ENCODE data around the gene MXD3. TPM values are rescaled to one million over a fixed set of nuclear protein-coding genes. Genes with fewer than 3 reads are reported as not detected.
"Not testable (repeated sequence)": the region's sequence is repeated elsewhere in the genome, so short reads cannot be mapped to it uniquely, and the experiment has no call there.

Gene MXD3
- 10 to 100 TPM; 74.1 to 75.0 TPM for total RNA-seq

GRCh38 chr5:177311723-177312648 lies at the start of gene MXD3:
TSS of gene MXD3 (minus strand) at chr5:177311898. CDS start at chr5:177311830, 68 bp downstream.
- H3K4me3 Mint-ChIP-seq: peak within 1 kb of the TSS; percentile 94
- peak; percentile 99 for DNase-seq
- no peaks in the 10 kb centered on the region for H3K9me3 Mint-ChIP-seq
- H3K36me3 Mint-ChIP-seq (ENCODE audit: low read depth): peaks cover 38% of the 10 kb centered on the region
- H3K27me3 Mint-ChIP-seq: no peaks in the 10 kb centered on the region
- H3K4me1 Mint-ChIP-seq: peaks cover 66% of the 10 kb centered on the region
- CTCF ChIA-PET: interaction anchor here (0.6 to 4.0 kb wide), 23 partner anchors 8 to 201 kb away, joined by 3 to 43 read pairs (median 6); partner anchors contain the start of genes LMAN2, PDLIM7, PRELID1 and RAB24
- peak within 1 kb of the TSS; percentile 89 for H3K27ac Mint-ChIP-seq
- POLR2A ChIA-PET: interaction anchor here (0.6 to 6.2 kb wide), 38 partner anchors 10 to 776 kb away, joined by 3 to 68 read pairs (median 5); partner anchors contain the start of genes GRK6, LMAN2, NSD1 and PRELID1

GRCh38 chr5:177360740-177361139 lies 49.0 kb upstream of the MXD3 start:
- H3K4me3 Mint-ChIP-seq, DNase-seq, H3K27ac Mint-ChIP-seq, H3K9me3 Mint-ChIP-seq, H3K27me3 Mint-ChIP-seq: not testable (repeated sequence)
- H3K4me1 Mint-ChIP-seq: peaks cover 87% of the 10 kb centered on the region
- CTCF ChIA-PET: interaction anchor here (0.8 to 5.8 kb wide), 11 partner anchors 9 to 137 kb away, joined by 3 to 47 read pairs (median 4); partner anchors contain the start of genes LMAN2 and PDLIM7
- peaks cover 46% of the 10 kb centered on the region for H3K36me3 Mint-ChIP-seq (ENCODE audit: low read depth)
- POLR2A ChIA-PET: interaction anchor here (1.4 to 8.7 kb wide), 3 partner anchors 10 to 18 kb away, joined by 4 to 62 read pairs (median 37); partner anchors contain the start of gene LMAN2

GRCh38 chr5:177359860-177360259 lies 48.2 kb upstream of the MXD3 start:
- ChIA-PET CTCF (interaction anchor here (1.1 to 5.8 kb wide), 6 partner anchors 8 to 47 kb away, joined by 3 to 47 read pairs (median 6); no protein-coding TSS in a partner anchor), POLR2A (interaction anchor here (1.0 to 8.7 kb wide), 4 partner anchors 9 to 50 kb away, joined by 4 to 62 read pairs (median 23); partner anchors contain the start of gene LMAN2)
- Mint-ChIP-seq H3K4me1 (peaks cover 89% of the 10 kb centered on the region), H3K9me3 (peaks cover 11% of the 10 kb centered on the region), H3K4me3 (peak overlapping the region; percentile 95), H3K36me3 (ENCODE audit: low read depth) (peaks cover 50% of the 10 kb centered on the region), H3K27me3 (no peaks in the 10 kb centered on the region), H3K27ac (no peak overlapping the region)
- DNase-seq: no peak

- H3K36me3 Mint-ChIP-seq (ENCODE audit: low read depth): peaks cover 50% of the 10 kb centered on the region
- CTCF ChIA-PET: interaction anchor here (1.2 to 5.8 kb wide), 5 partner anchors 12 to 47 kb away, joined by 3 to 47 read pairs (median 4); no protein-coding TSS in a partner anchor
- peak overlapping the region; percentile 95 for H3K4me3 Mint-ChIP-seq
- no peaks in the 10 kb centered on the region for H3K27me3 Mint-ChIP-seq
- POLR2A ChIA-PET: interaction anchor here (1.0 to 8.7 kb wide), 4 partner anchors 12 to 50 kb away, joined by 3 to 62 read pairs (median 6); no protein-coding TSS in a partner anchor
- peaks cover 89% of the 10 kb centered on the region for H3K4me1 Mint-ChIP-seq
- DNase-seq: no peak
- peaks cover 15% of the 10 kb centered on the region for H3K9me3 Mint-ChIP-seq
- peak overlapping the region; percentile 70 for H3K27ac Mint-ChIP-seq
Observed at GRCh38 chr5:177359451-177359851, 47.8 kb upstream of the MXD3 start.

GRCh38 chr5:177358370-177358819 lies 46.7 kb upstream of the MXD3 start:
- Mint-ChIP-seq H3K36me3 (ENCODE audit: low read depth) (peaks cover 49% of the 10 kb centered on the region), H3K4me3 (peak overlapping the region; percentile 95), H3K9me3 (peaks cover 18% of the 10 kb centered on the region), H3K27ac (peak overlapping the region; percentile 70), H3K4me1 (peaks cover 82% of the 10 kb centered on the region), H3K27me3 (no peaks in the 10 kb centered on the region)
- ChIA-PET CTCF (interaction anchor here (1.0 to 5.8 kb wide), 7 partner anchors 13 to 144 kb away, joined by 3 to 47 read pairs (median 4); no protein-coding TSS in a partner anchor), POLR2A (interaction anchor here (0.8 to 8.7 kb wide), 12 partner anchors 8 to 97 kb away, joined by 3 to 62 read pairs (median 6); partner anchors contain the start of gene MXD3)
- no peak for DNase-seq

GRCh38 chr5:177357459-177358351 lies 46.0 kb upstream of the MXD3 start, which contains the start of gene RGS14:
TSS of gene RGS14 (plus strand) at chr5:177357924. CDS start at chr5:177358025, 101 bp downstream.
- DNase-seq: peak; percentile 74
- peaks cover 49% of the 10 kb centered on the region for H3K36me3 Mint-ChIP-seq (ENCODE audit: low read depth)
- ChIA-PET POLR2A (interaction anchor here (1.1 to 8.7 kb wide), 9 partner anchors 9 to 98 kb away, joined by 3 to 62 read pairs (median 6); no protein-coding TSS in a partner anchor), CTCF (interaction anchor here (0.7 to 5.8 kb wide), 7 partner anchors 13 to 144 kb away, joined by 3 to 47 read pairs (median 4); no protein-coding TSS in a partner anchor)
- peak within 1 kb of the TSS; percentile 70 for H3K27ac Mint-ChIP-seq
- peak within 1 kb of the TSS; percentile 95 for H3K4me3 Mint-ChIP-seq
- peaks cover 18% of the 10 kb centered on the region for H3K9me3 Mint-ChIP-seq
- peaks cover 81% of the 10 kb centered on the region for H3K4me1 Mint-ChIP-seq
- no peaks in the 10 kb centered on the region for H3K27me3 Mint-ChIP-seq

- POLR2A ChIA-PET: interaction anchor here (1.3 to 8.7 kb wide), 8 partner anchors 10 to 99 kb away, joined by 4 to 62 read pairs (median 6); partner anchors contain the start of gene MXD3
Observed at GRCh38 chr5:177357146-177357458, 45.4 kb upstream of the MXD3 start.

GRCh38 chr5:177356746-177357145 lies 45.0 kb upstream of the MXD3 start:
- no peak for DNase-seq
- ChIA-PET POLR2A (interaction anchor here (1.0 to 8.7 kb wide), 7 partner anchors 10 to 99 kb away, joined by 3 to 62 read pairs (median 4); partner anchors contain the start of gene MXD3), CTCF (interaction anchor here (1.8 to 2.5 kb wide), 3 partner anchors 12 to 44 kb away, joined by 6 to 11 read pairs (median 8); no protein-coding TSS in a partner anchor)
- Mint-ChIP-seq H3K9me3 (peaks cover 18% of the 10 kb centered on the region), H3K4me1 (peaks cover 78% of the 10 kb centered on the region), H3K36me3 (ENCODE audit: low read depth) (peaks cover 41% of the 10 kb centered on the region), H3K27ac (peak overlapping the region; percentile 60), H3K27me3 (no peaks in the 10 kb centered on the region), H3K4me3 (peak overlapping the region; percentile 95)

More at GRCh38 chr5:177357146-177357458, 45.4 kb upstream of the MXD3 start:
- Mint-ChIP-seq H3K36me3 (ENCODE audit: low read depth) (peaks cover 45% of the 10 kb centered on the region), H3K27me3 (no peaks in the 10 kb centered on the region), H3K9me3 (peaks cover 18% of the 10 kb centered on the region), H3K4me1 (peaks cover 78% of the 10 kb centered on the region), H3K4me3 (peak overlapping the region; percentile 95), H3K27ac (peak overlapping the region; percentile 60)
- no peak for DNase-seq
- CTCF ChIA-PET: interaction anchor here (0.7 to 2.5 kb wide), 2 partner anchors 12 to 29 kb away, joined by 3 to 11 read pairs; no protein-coding TSS in a partner anchor

GRCh38 chr5:177355868-177356168 lies 44.1 kb upstream of the MXD3 start:
- H3K9me3 Mint-ChIP-seq: peaks cover 18% of the 10 kb centered on the region
- H3K36me3 Mint-ChIP-seq (ENCODE audit: low read depth): peaks cover 39% of the 10 kb centered on the region
- no peaks in the 10 kb centered on the region for H3K27me3 Mint-ChIP-seq
- ChIA-PET POLR2A (interaction anchor here (0.8 to 8.7 kb wide), 8 partner anchors 16 to 70 kb away, joined by 3 to 62 read pairs (median 4); partner anchors contain the start of gene MXD3), CTCF (interaction anchor here (0.7 to 2.5 kb wide), 7 partner anchors 13 to 47 kb away, joined by 3 to 11 read pairs (median 5); no protein-coding TSS in a partner anchor)
- no peak for DNase-seq
- no peak overlapping the region for H3K4me3 Mint-ChIP-seq
- no peak overlapping the region for H3K27ac Mint-ChIP-seq
- H3K4me1 Mint-ChIP-seq: peaks cover 71% of the 10 kb centered on the region

GRCh38 chr5:177355162-177355867 lies 43.6 kb upstream of the MXD3 start:
- CTCF ChIA-PET: interaction anchor here (0.7 to 2.5 kb wide), 8 partner anchors 14 to 100 kb away, joined by 3 to 11 read pairs (median 6); no protein-coding TSS in a partner anchor
- POLR2A ChIA-PET: interaction anchor here (0.7 to 8.7 kb wide), 8 partner anchors 16 to 71 kb away, joined by 3 to 62 read pairs (median 4); no protein-coding TSS in a partner anchor
- peaks cover 39% of the 10 kb centered on the region for H3K36me3 Mint-ChIP-seq (ENCODE audit: low read depth)
- H3K4me1 Mint-ChIP-seq: peaks cover 73% of the 10 kb centered on the region
- no peaks in the 10 kb centered on the region for H3K27me3 Mint-ChIP-seq
- no peak overlapping the region for H3K27ac Mint-ChIP-seq
- H3K9me3 Mint-ChIP-seq: peaks cover 18% of the 10 kb centered on the region
- DNase-seq: no peak
- no peak overlapping the region for H3K4me3 Mint-ChIP-seq

GRCh38 chr5:177354711-177355110 lies 43.0 kb upstream of the MXD3 start:
- ChIA-PET CTCF (interaction anchor here (1.0 to 2.5 kb wide), 5 partner anchors 14 to 100 kb away, joined by 3 to 11 read pairs (median 7); no protein-coding TSS in a partner anchor), POLR2A (interaction anchor here (0.7 to 8.7 kb wide), 4 partner anchors 15 to 45 kb away, joined by 3 to 62 read pairs (median 4); no protein-coding TSS in a partner anchor)
- DNase-seq: no peak
- H3K27ac Mint-ChIP-seq: no peak overlapping the region
- H3K9me3 Mint-ChIP-seq: peaks cover 18% of the 10 kb centered on the region
- H3K36me3 Mint-ChIP-seq (ENCODE audit: low read depth): peaks cover 36% of the 10 kb centered on the region
- no peaks in the 10 kb centered on the region for H3K27me3 Mint-ChIP-seq
- peaks cover 73% of the 10 kb centered on the region for H3K4me1 Mint-ChIP-seq
- no peak overlapping the region for H3K4me3 Mint-ChIP-seq

Measured in activated CD4-positive, alpha-beta memory T cell treated with anti-CD3 and anti-CD28 coated beads, Interleukin-2, amount 10 ng/mL, durations not matched to agents 7 days and 5 days (primary cell).